Measurements from ENCODE around the gene KATNAL2. TPM values are rescaled to one million over a fixed set of nuclear protein-coding genes. Genes with fewer than 3 reads are reported as not detected.
A peak's percentile ranks its signal among the peaks of the same experiment; 100 is the strongest.

KATNAL2 gene
- polyA plus RNA-seq, 3 donors = 0.35 to 0.36 TPM; not detected in 1

- WGBS (ENCODE audit: insufficient coverage) = 1% methylated on average over 25 of the region's 32 CpGs
- intact Hi-C loops (cut with micrococcal nuclease) = no loop called here
Measured at GRCh38 chr18:46946656-46947282, 29.4 kb downstream of the KATNAL2 start.

GRCh38 chr18:46950064-46950656, 32.8 kb downstream of the KATNAL2 start:
- no peaks in the 10 kb centered on the region for H3K79me2 ChIP-seq (ENCODE audit: insufficient read depth, low read length)
- Mint-ChIP-seq H3K4me1 (no peaks in the 10 kb centered on the region), H3K9me3 (peaks cover 0 to 6% (median 0%) of the 10 kb centered on the region in 7 donors), H3K27me3 (ENCODE audit: low read depth in 3 of 3) (peaks cover 0 to 3% (median 3%) of the 10 kb centered on the region in 3 donors), H3K27ac (no peak overlapping the region), H3K36me3 (no peaks in the 10 kb centered on the region), H3K4me3 (no peak overlapping the region)
- no peak overlapping the region for H3K27ac ChIP-seq (ENCODE audit: low read depth in 1 of 2, low read length in 2 of 2)
- H3K4me1 ChIP-seq (ENCODE audit: control insufficient read depth in 1 of 2, insufficient read depth in 2 of 2, low read length in 2 of 2) = peaks cover 0 to 4% of the 10 kb centered on the region in 2 donors
- H3K27me3 ChIP-seq (ENCODE audit: control insufficient read depth in 2 of 2, insufficient read depth in 2 of 2, low read length in 2 of 2) = peaks cover 0 to 1% of the 10 kb centered on the region in 2 donors
- no peaks in the 10 kb centered on the region for H4K20me1 ChIP-seq (ENCODE audit: insufficient read depth, low read length)
- H3K9me3 ChIP-seq (replicated peaks in 1 of 2; ENCODE audit: control insufficient read depth in 1 of 2, insufficient read depth in 1 of 2, low read length in 2 of 2) = no peaks in the 10 kb centered on the region
- H3K4me3 ChIP-seq (replicated peaks in 1 of 3; ENCODE audit: low read depth in 2 of 3, low read length in 3 of 3) = no peak overlapping the region
- intact Hi-C loops (cut with micrococcal nuclease) = no loop called here
- no peak overlapping the region for H2AFZ ChIP-seq (ENCODE audit: insufficient read depth, low read depth, low read length, poor library complexity, severe bottlenecking)
- H3K36me3 ChIP-seq (replicated peaks in 1 of 2; ENCODE audit: control insufficient read depth in 1 of 2, insufficient read depth in 2 of 2, low read length in 2 of 2) = no peaks in the 10 kb centered on the region
- no peak overlapping the region for H3K4me2 ChIP-seq (replicated peaks; ENCODE audit: extremely low read depth, low read length, poor library complexity, severe bottlenecking)
- peak; percentile 70 for TF ChIP-seq CTCF (IDR thresholded peaks at IDR 0.05)
- H3K9ac ChIP-seq (ENCODE audit: insufficient read depth, low read length, poor library complexity, severe bottlenecking) = no peak overlapping the region
- DNase-seq = no peak
- 60% methylated on average over 2 of the region's 5 CpGs for WGBS (ENCODE audit: insufficient coverage)

More at GRCh38 chr18:46946656-46947282, 29.4 kb downstream of the KATNAL2 start:
- H3K27ac ChIP-seq (ENCODE audit: low read depth in 1 of 2, low read length in 2 of 2) = peak overlapping the region in 1 of 2 donors; percentile 31
- H3K9ac ChIP-seq (ENCODE audit: insufficient read depth, low read length, poor library complexity, severe bottlenecking) = peak overlapping the region; percentile 65
- Mint-ChIP-seq H3K27me3 (ENCODE audit: low read depth in 3 of 3) (peaks cover 2% of the 10 kb centered on the region in 3 donors), H3K4me1 (no peaks in the 10 kb centered on the region), H3K36me3 (no peaks in the 10 kb centered on the region), H3K4me3 (no peak overlapping the region), H3K27ac (no peak overlapping the region), H3K9me3 (peaks cover 0 to 5% (median 0%) of the 10 kb centered on the region in 7 donors)
- no peaks in the 10 kb centered on the region for H3K36me3 ChIP-seq (replicated peaks in 1 of 2; ENCODE audit: control insufficient read depth in 1 of 2, insufficient read depth in 2 of 2, low read length in 2 of 2)
- no peaks in the 10 kb centered on the region for H4K20me1 ChIP-seq (ENCODE audit: insufficient read depth, low read length)
- peaks cover 0 to 2% of the 10 kb centered on the region in 2 donors for H3K27me3 ChIP-seq (ENCODE audit: control insufficient read depth in 2 of 2, insufficient read depth in 2 of 2, low read length in 2 of 2)
- H3K4me2 ChIP-seq (replicated peaks; ENCODE audit: extremely low read depth, low read length, poor library complexity, severe bottlenecking) = peak overlapping the region; percentile 99
- no peaks in the 10 kb centered on the region for H3K79me2 ChIP-seq (ENCODE audit: insufficient read depth, low read length)
- peaks cover 0 to 4% of the 10 kb centered on the region in 2 donors for H3K4me1 ChIP-seq (ENCODE audit: control insufficient read depth in 1 of 2, insufficient read depth in 2 of 2, low read length in 2 of 2)
- H2AFZ ChIP-seq (ENCODE audit: insufficient read depth, low read depth, low read length, poor library complexity, severe bottlenecking) = peak overlapping the region; percentile 98
- peak overlapping the region; percentile 72 to 99 (median 80) for H3K4me3 ChIP-seq (replicated peaks in 1 of 3; ENCODE audit: low read depth in 2 of 3, low read length in 3 of 3)
- H3K9me3 ChIP-seq (replicated peaks in 1 of 2; ENCODE audit: control insufficient read depth in 1 of 2, insufficient read depth in 1 of 2, low read length in 2 of 2) = no peaks in the 10 kb centered on the region
- DNase-seq = peak; percentile 39 to 61 (median 56)
- TF ChIP-seq CTCF (IDR thresholded peaks at IDR 0.05) = no peak
